Astrocyte (in vitro differentiated cells and primary cell): ENCODE measurements around the gene FANCD2.

ENCODE experiments used
- CTCF ChIP-seq: IDR thresholded peaks from 2 replicates; pipeline ENCODE4 v1.5.1; 2011; ENCODE audit warnings: low read depth, mild to moderate bottlenecking, inconsistent platforms, low read length, moderate library complexity; ENCODE audit not compliant: insufficient read depth
- EZH2 ChIP-seq: IDR thresholded peaks from 2 replicates; pipeline ENCODE4 v1.6.1; 2012; ENCODE audit warnings: mild to moderate bottlenecking, low read length, inconsistent platforms; ENCODE audit not compliant: insufficient read depth

GRCh38 chr3:10006048-10006761, 20.0 kb upstream of the FANCD2 start:
- TF ChIP-seq CTCF = no peak
- TF ChIP-seq EZH2 = no peak
